CD8-positive, alpha-beta memory T cell (primary cell): ENCODE data around the gene PLEKHA6. TPM values are rescaled to one million over a fixed set of nuclear protein-coding genes. Genes with fewer than 3 reads are reported as not detected.
A peak's percentile ranks its signal among the peaks of the same experiment; 100 is the strongest.

Experiments
- CTCF ChIA-PET: fragments of 350-600 bp; sonication (Branson Sonifier 250); formaldehyde crosslinking; loops from one replicate; lab custom pipeline; 2021; ENCODE audit warnings: antibody characterized with exemption; lab: Charles Lee
- POLR2A ChIA-PET: fragments of 350-600 bp; sonication (Branson Sonifier 250); formaldehyde crosslinking; loops from one replicate; lab custom pipeline; 2021; ENCODE audit warnings: antibody characterized with exemption; lab: Charles Lee
- DNase-seq, 5 donors: peaks; one replicate each; pipeline versions ENCODE4 v3.0.0 to v3.0.0-alpha.2; 2020 to 2022; ENCODE audit warnings: mixed read lengths in 1 of 5
- H3K27ac ChIP-seq: one replicate; pipeline ENCODE4 v1.7.0; 2013; ENCODE audit warnings: low read depth, mild to moderate bottlenecking, low read length, moderate library complexity
- H3K27me3 ChIP-seq: 2 replicates; pipeline ENCODE4 v1.7.0; 2013; ENCODE audit warnings: low read length, mild to moderate bottlenecking; ENCODE audit not compliant: insufficient read depth, poor library complexity, severe bottlenecking
- H3K36me3 ChIP-seq: 2 replicates; pipeline ENCODE4 v1.7.0; 2013; ENCODE audit warnings: mild to moderate bottlenecking, low read length, moderate library complexity; ENCODE audit not compliant: insufficient read depth
- H3K4me1 ChIP-seq: 2 replicates; pipeline ENCODE4 v1.7.0; 2013; ENCODE audit warnings: mild to moderate bottlenecking, low read length, moderate library complexity; ENCODE audit not compliant: insufficient read depth
- H3K4me3 ChIP-seq: 2 replicates; pipeline ENCODE4 v1.7.0; 2013; ENCODE audit warnings: mild to moderate bottlenecking, low read length
- H3K9me3 ChIP-seq: 2 replicates; pipeline ENCODE4 v1.7.0; 2013; ENCODE audit warnings: mild to moderate bottlenecking, low read length
- H3K27ac Mint-ChIP-seq, 8 donors: one replicate each; pipeline ENCODE4 v1.8.0; 2020 to 2021; ENCODE audit warnings: mixed read lengths in 8 of 8, mild to moderate bottlenecking in 6 of 8, inconsistent platforms in 3 of 8, moderate library complexity in 3 of 8
- H3K27me3 Mint-ChIP-seq, 2 donors: one replicate each; pipeline ENCODE4 v1.8.0; 2020 to 2021; ENCODE audit warnings: mixed read lengths in 2 of 2, mild to moderate bottlenecking in 1 of 2, moderate library complexity in 1 of 2
- H3K36me3 Mint-ChIP-seq, 3 donors: one replicate each; pipeline ENCODE4 v1.8.0; 2020 to 2021; ENCODE audit warnings: mixed read lengths in 3 of 3, inconsistent platforms in 1 of 3, mild to moderate bottlenecking in 1 of 3
- H3K4me1 Mint-ChIP-seq, 3 donors: one replicate each; pipeline ENCODE4 v1.8.0; 2020 to 2021; ENCODE audit warnings: mixed read lengths in 3 of 3, inconsistent platforms in 1 of 3, mild to moderate bottlenecking in 1 of 3
- H3K4me3 Mint-ChIP-seq, 7 donors: one replicate each; pipeline ENCODE4 v1.8.0; 2020 to 2021; ENCODE audit warnings: mixed read lengths in 7 of 7, mild to moderate bottlenecking in 6 of 7, moderate library complexity in 4 of 7, inconsistent platforms in 2 of 7
- H3K9me3 Mint-ChIP-seq, 5 donors: one replicate each; pipeline ENCODE4 v1.8.0; 2020 to 2022; ENCODE audit warnings: mixed read lengths in 5 of 5, mild to moderate bottlenecking in 3 of 5, moderate library complexity in 2 of 5, inconsistent platforms in 1 of 5
- polyA plus RNA-seq: library from polyadenylated mRNA; unstranded; fragments of 300-500 nt; fragmentation: Illumina TruSeq; gene quantifications from one replicate; pipeline ENCODE4 v1.2.3, GENCODE V29; 2021
- total RNA-seq, 2 experiments: library from RNA; stranded (reverse); gene quantifications; one replicate each; pipeline ENCODE4 v1.2.3, GENCODE V29; 2021

The PLEKHA6 gene
- total and polyA plus RNA-seq, 3 experiments from 2014 or later = 0.09 to 0.13 TPM; not detected in 1

DNA sequence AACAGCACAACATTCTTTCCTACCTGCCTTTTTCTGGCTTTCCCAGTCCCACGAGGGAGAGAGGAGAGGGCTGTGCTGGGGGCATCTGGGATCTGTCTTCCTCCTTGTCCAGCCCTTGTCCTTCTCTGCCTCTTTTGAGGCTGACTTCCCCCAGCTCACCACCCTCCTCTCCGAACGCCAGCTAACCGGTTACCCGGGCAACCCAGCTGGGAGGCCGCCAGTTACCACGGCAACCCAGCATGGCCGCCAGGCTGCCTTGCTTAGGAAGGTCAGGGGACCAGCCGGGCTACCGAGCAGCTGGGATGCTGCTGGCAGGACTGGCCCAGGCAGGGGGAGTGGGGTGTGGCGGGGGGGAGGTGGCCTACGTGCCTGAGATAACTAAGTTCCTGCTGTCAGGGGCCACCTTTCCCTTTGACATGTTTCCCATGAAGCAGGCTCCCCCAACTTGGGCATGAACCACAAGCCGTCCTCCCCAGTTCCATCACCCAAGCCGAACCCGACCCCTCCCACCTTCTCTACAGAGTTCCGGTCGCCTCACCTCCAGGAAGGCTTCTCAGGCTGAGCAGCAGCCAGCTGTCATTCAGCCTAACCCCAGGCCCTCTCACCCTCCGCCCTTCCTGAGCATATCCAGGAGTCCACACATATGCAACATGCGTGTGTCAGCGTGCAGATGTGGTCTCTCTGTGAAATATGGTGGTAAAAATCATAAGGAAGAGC is 8.7 kb downstream of the PLEKHA6 start:
- no peaks in the 10 kb centered on the region for H3K36me3 Mint-ChIP-seq
- H3K27ac Mint-ChIP-seq = peak overlapping the region in 2 of 8 donors; percentile 29 to 74
- H3K27me3 Mint-ChIP-seq = peaks cover 11% of the 10 kb centered on the region in 2 donors

DNA sequence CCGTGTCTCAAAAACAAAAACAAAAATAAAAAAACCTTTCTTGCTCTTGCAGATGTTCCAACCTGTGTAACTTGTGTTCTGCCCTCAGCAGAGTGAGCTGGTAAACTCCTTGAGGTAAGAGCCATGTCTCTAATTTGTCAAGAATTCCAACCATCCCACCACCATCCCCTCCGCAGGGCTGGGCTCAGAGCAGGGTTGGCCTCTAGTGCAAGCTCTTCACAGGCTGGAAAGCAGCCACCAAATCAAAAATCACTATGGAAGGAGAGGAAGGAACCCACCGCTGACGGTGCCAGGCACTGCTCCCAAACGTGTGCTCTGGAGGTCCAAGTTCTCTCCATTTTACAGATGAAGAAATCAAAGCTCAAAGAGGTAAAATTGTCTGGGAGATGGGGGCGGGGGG is 9.4 kb downstream of the PLEKHA6 start:
- H3K27me3 ChIP-seq = no peaks in the 10 kb centered on the region
- H3K9me3 ChIP-seq = no peaks in the 10 kb centered on the region
- DNase-seq = no peak
- Mint-ChIP-seq H3K27ac (no peak overlapping the region), H3K36me3 (no peaks in the 10 kb centered on the region), H3K4me1 (peaks cover 0 to 1% (median 0%) of the 10 kb centered on the region in 3 donors), H3K27me3 (peaks cover 11 to 17% of the 10 kb centered on the region in 2 donors), H3K9me3 (no peaks in the 10 kb centered on the region), H3K4me3 (no peak overlapping the region)
- POLR2A ChIA-PET = no interaction called here
- no peak overlapping the region for H3K27ac ChIP-seq
- no peak overlapping the region for H3K4me3 ChIP-seq
- H3K36me3 ChIP-seq = no peaks in the 10 kb centered on the region
- CTCF ChIA-PET = interaction anchor here (1.0 to 2.4 kb wide), 3 partner anchors 11 to 49 kb away, joined by 4 to 10 read pairs (median 4); no protein-coding TSS in a partner anchor
- no peaks in the 10 kb centered on the region for H3K4me1 ChIP-seq

More for the DNA sequence above, 8.7 kb downstream of the PLEKHA6 start:
- no peaks in the 10 kb centered on the region for H3K9me3 Mint-ChIP-seq
- H3K4me1 ChIP-seq = no peaks in the 10 kb centered on the region
- no peak overlapping the region for H3K4me3 ChIP-seq
- no peaks in the 10 kb centered on the region for H3K9me3 ChIP-seq
- no peak for DNase-seq
- no peaks in the 10 kb centered on the region for H3K27me3 ChIP-seq
- CTCF ChIA-PET = interaction anchor here (0.8 to 2.4 kb wide), 3 partner anchors 9 to 12 kb away, joined by 3 to 10 read pairs (median 4); no protein-coding TSS in a partner anchor
- H3K4me3 Mint-ChIP-seq = no peak overlapping the region
- peaks cover 0 to 1% (median 0%) of the 10 kb centered on the region in 3 donors for H3K4me1 Mint-ChIP-seq
- POLR2A ChIA-PET = no interaction called here
- no peak overlapping the region for H3K27ac ChIP-seq
- no peaks in the 10 kb centered on the region for H3K36me3 ChIP-seq

- DNase-seq = no peak
- Histone ChIP-seq H3K27ac (no peak overlapping the region), H3K9me3 (no peaks in the 10 kb centered on the region), H3K27me3 (no peaks in the 10 kb centered on the region), H3K36me3 (no peaks in the 10 kb centered on the region), H3K4me1 (no peaks in the 10 kb centered on the region), H3K4me3 (no peak overlapping the region)
- H3K27ac Mint-ChIP-seq = no peak overlapping the region
- H3K27me3 Mint-ChIP-seq = peaks cover 11 to 23% of the 10 kb centered on the region in 2 donors
- no peaks in the 10 kb centered on the region for H3K36me3 Mint-ChIP-seq
- H3K4me3 Mint-ChIP-seq = no peak overlapping the region
- ChIA-PET CTCF (interaction anchor here (1.0 to 2.4 kb wide), 3 partner anchors 11 to 49 kb away, joined by 4 to 10 read pairs (median 4); no protein-coding TSS in a partner anchor), POLR2A (no interaction called here)
- no peaks in the 10 kb centered on the region for H3K9me3 Mint-ChIP-seq
- H3K4me1 Mint-ChIP-seq = peaks cover 0 to 1% (median 0%) of the 10 kb centered on the region in 3 donors
These were observed 10.1 kb downstream of the PLEKHA6 start for GRCh38 chr1:204349602-204350001.

DNA sequence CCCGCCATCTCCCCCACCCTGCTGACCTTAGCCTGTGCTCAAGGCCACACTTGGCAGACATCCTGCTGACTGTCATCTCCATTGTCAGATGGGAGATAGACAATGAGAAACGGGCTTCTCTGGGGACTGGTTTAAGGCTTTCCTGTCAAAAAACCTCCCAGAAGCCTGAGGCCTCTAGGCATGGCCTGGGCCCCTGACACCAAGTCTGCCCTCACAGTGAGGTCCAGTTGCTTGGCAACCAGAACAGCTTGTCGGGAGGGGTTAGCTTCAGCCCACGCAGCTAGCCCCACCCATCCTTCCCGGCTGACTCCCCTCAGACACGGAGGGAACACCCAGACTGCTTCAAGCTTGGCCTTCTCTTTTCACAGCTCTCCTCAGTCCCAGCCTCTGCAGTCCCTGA is 11.0 kb downstream of the PLEKHA6 start:
- ChIA-PET CTCF (interaction anchor here (1.1 to 1.6 kb wide), 4 partner anchors 15 to 186 kb away, joined by 3 to 4 read pairs (median 3); no protein-coding TSS in a partner anchor), POLR2A (no interaction called here)
- H3K4me1 Mint-ChIP-seq = peaks cover 0 to 1% (median 0%) of the 10 kb centered on the region in 3 donors
- no peaks in the 10 kb centered on the region for H3K9me3 Mint-ChIP-seq
- H3K9me3 ChIP-seq = no peaks in the 10 kb centered on the region
- H3K4me1 ChIP-seq = no peaks in the 10 kb centered on the region
- DNase-seq = no peak
- no peaks in the 10 kb centered on the region for H3K36me3 ChIP-seq
- no peak overlapping the region for H3K27ac ChIP-seq
- H3K4me3 Mint-ChIP-seq = no peak overlapping the region
- H3K27me3 Mint-ChIP-seq = peaks cover 11 to 24% of the 10 kb centered on the region in 2 donors
- H3K27ac Mint-ChIP-seq = no peak overlapping the region
- no peaks in the 10 kb centered on the region for H3K36me3 Mint-ChIP-seq
- no peak overlapping the region for H3K4me3 ChIP-seq
- no peaks in the 10 kb centered on the region for H3K27me3 ChIP-seq

- Histone ChIP-seq H3K4me3 (no peak overlapping the region), H3K9me3 (no peaks in the 10 kb centered on the region), H3K27me3 (no peaks in the 10 kb centered on the region), H3K36me3 (no peaks in the 10 kb centered on the region), H3K27ac (no peak overlapping the region), H3K4me1 (no peaks in the 10 kb centered on the region)
- Mint-ChIP-seq H3K4me3 (no peak overlapping the region), H3K9me3 (no peaks in the 10 kb centered on the region), H3K27ac (no peak overlapping the region), H3K4me1 (peaks cover 0 to 1% (median 0%) of the 10 kb centered on the region in 3 donors), H3K36me3 (no peaks in the 10 kb centered on the region), H3K27me3 (peaks cover 11 to 24% of the 10 kb centered on the region in 2 donors)
- CTCF ChIA-PET = interaction anchor here (1.1 to 1.6 kb wide), 4 partner anchors 15 to 186 kb away, joined by 3 to 4 read pairs (median 3); no protein-coding TSS in a partner anchor
- DNase-seq = no peak
- POLR2A ChIA-PET = no interaction called here
These were observed 11.5 kb downstream of the PLEKHA6 start for GRCh38 chr1:204348242-204348641.

GRCh38 chr1:204345941-204346645 is 13.6 kb downstream of the PLEKHA6 start:
- no peaks in the 10 kb centered on the region for H3K9me3 Mint-ChIP-seq
- CTCF ChIA-PET = no interaction called here
- no peaks in the 10 kb centered on the region for H3K27me3 ChIP-seq
- no peaks in the 10 kb centered on the region for H3K4me1 ChIP-seq
- H3K4me3 ChIP-seq = no peak overlapping the region
- H3K27ac ChIP-seq = no peak overlapping the region
- H3K36me3 Mint-ChIP-seq = no peaks in the 10 kb centered on the region
- no peak for DNase-seq
- H3K36me3 ChIP-seq = no peaks in the 10 kb centered on the region
- POLR2A ChIA-PET = no interaction called here
- no peaks in the 10 kb centered on the region for H3K4me1 Mint-ChIP-seq
- H3K27ac Mint-ChIP-seq = no peak overlapping the region
- peaks cover 11 to 29% of the 10 kb centered on the region in 2 donors for H3K27me3 Mint-ChIP-seq
- H3K9me3 ChIP-seq = no peaks in the 10 kb centered on the region
- no peak overlapping the region for H3K4me3 Mint-ChIP-seq

- H3K4me3 Mint-ChIP-seq = no peak overlapping the region
- H3K36me3 ChIP-seq = no peaks in the 10 kb centered on the region
- no peaks in the 10 kb centered on the region for H3K36me3 Mint-ChIP-seq
- peaks cover 11 to 29% of the 10 kb centered on the region in 2 donors for H3K27me3 Mint-ChIP-seq
- no peaks in the 10 kb centered on the region for H3K9me3 Mint-ChIP-seq
- ChIA-PET POLR2A (no interaction called here), CTCF (no interaction called here)
- peaks cover 1% of the 10 kb centered on the region for H3K27me3 ChIP-seq
- no peaks in the 10 kb centered on the region for H3K9me3 ChIP-seq
- H3K4me1 Mint-ChIP-seq = no peaks in the 10 kb centered on the region
- no peak overlapping the region for H3K4me3 ChIP-seq
- no peak for DNase-seq
- no peaks in the 10 kb centered on the region for H3K4me1 ChIP-seq
- no peak overlapping the region for H3K27ac Mint-ChIP-seq
- H3K27ac ChIP-seq = no peak overlapping the region
These were observed 14.3 kb downstream of the PLEKHA6 start for GRCh38 chr1:204345438-204345841.
